ENCODE data around the gene LIPC.

LIPC gene

DNA sequence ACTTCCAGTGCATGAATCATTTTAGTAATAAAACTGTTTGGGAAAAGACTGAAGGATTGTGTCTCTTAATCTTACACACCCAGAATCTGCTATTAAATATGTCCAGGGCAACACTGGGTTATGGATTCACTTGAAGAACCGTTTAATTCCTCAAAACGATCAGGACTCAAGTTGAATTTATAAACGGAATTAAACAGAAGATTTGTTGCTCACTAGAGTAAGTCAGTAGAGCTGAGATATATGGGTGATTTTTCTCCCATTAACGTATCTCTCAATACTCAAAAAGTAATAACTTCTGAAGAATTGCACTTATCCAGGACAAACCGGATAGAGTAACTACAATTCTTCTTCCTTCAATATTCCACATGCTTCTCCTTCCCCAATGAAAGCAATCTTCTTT is 41.1 kb upstream of the LIPC start:
- no peak overlapping the region for H2BK12ac ChIP-seq (ENCODE audit: low read length)
- H4K91ac ChIP-seq (ENCODE audit: low read depth, low read length, poor library complexity), result no peak overlapping the region
- peaks cover 11 to 13% of the 10 kb centered on the region in 2 donors for H3K4me1 ChIP-seq (ENCODE audit: control insufficient read depth in 2 of 2, insufficient read depth in 1 of 2, low read depth in 1 of 2, low read length in 2 of 2)
- H3K18ac ChIP-seq (ENCODE audit: low read length), result no peak overlapping the region
- H3K27ac ChIP-seq (replicated peaks; ENCODE audit: low read length), result no peak overlapping the region
- H2AFZ ChIP-seq (ENCODE audit: low read length), result no peak overlapping the region
- no peaks in the 10 kb centered on the region for H3K9me3 ChIP-seq (replicated peaks in 1 of 2; ENCODE audit: control insufficient read depth in 2 of 2, insufficient read depth in 1 of 2, low read depth in 1 of 2, low read length in 2 of 2)
- no peaks in the 10 kb centered on the region for H3K36me3 ChIP-seq (replicated peaks in 1 of 2; ENCODE audit: control insufficient read depth in 2 of 2, insufficient read depth in 2 of 2, low read length in 2 of 2)
- H3K9ac ChIP-seq (ENCODE audit: low read depth, low read length, poor library complexity), result no peak overlapping the region
- no peaks in the 10 kb centered on the region for H3K27me3 ChIP-seq (ENCODE audit: control insufficient read depth in 3 of 3, insufficient read depth in 3 of 3, low read depth in 1 of 3, low read length in 3 of 3)
- H3K79me1 ChIP-seq (ENCODE audit: low read depth, low read length), result no peaks in the 10 kb centered on the region
- H3K14ac ChIP-seq (ENCODE audit: low read length), result no peak overlapping the region
- no peak overlapping the region for H2BK120ac ChIP-seq (ENCODE audit: low read depth, low read length)
- no peak for DNase-seq (ENCODE audit: low spot score)
- H3K4me3 ChIP-seq (ENCODE audit: low read length in 2 of 2), result no peak overlapping the region
- no peak overlapping the region for H4K8ac ChIP-seq (ENCODE audit: low read depth, low read length)
- H2BK5ac ChIP-seq (ENCODE audit: low read length), result no peak overlapping the region
- H3K4ac ChIP-seq (ENCODE audit: low read length), result no peak overlapping the region
- no peak overlapping the region for H2AK5ac ChIP-seq (ENCODE audit: low read depth, low read length)
- WGBS, 2 donors (ENCODE audit: extremely low coverage in 2 of 2, insufficient read length in 2 of 2, insufficient replicate concordance in 1 of 2), result no CpG with 5 or more reads among the region's 5 CpGs
- H3K23ac ChIP-seq (ENCODE audit: low read depth, low read length, poor library complexity), result no peak overlapping the region
- H2BK15ac ChIP-seq (ENCODE audit: low read length), result no peak overlapping the region
- H3K4me2 ChIP-seq (ENCODE audit: insufficient read depth, low read length, poor library complexity, severe bottlenecking), result no peak overlapping the region

DNA sequence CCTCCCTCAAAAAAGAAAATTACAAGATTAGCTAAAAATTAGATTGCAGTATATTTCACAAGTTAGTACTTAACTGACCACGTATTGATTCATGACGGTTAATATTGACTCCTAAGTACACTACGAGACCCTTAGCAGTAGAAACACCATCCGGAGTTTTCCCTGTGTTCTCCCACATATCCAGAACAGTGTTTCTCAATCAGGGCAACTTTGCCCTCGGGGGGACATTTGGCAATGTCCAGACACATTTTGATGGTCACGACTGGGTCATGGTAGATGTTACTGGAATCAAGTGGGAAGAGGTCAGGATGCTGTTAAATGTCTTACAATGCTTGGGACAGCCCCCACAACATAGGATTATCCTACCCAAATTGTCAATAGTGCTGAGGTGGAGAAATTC is 40.7 kb upstream of the LIPC start:
- H3K9ac ChIP-seq (ENCODE audit: low read depth, low read length, poor library complexity), result no peak overlapping the region
- H3K4ac ChIP-seq (ENCODE audit: low read length), result no peak overlapping the region
- no peak overlapping the region for H3K23ac ChIP-seq (ENCODE audit: low read depth, low read length, poor library complexity)
- no peaks in the 10 kb centered on the region for H3K27me3 ChIP-seq (ENCODE audit: control insufficient read depth in 3 of 3, insufficient read depth in 3 of 3, low read depth in 1 of 3, low read length in 3 of 3)
- peaks cover 11 to 13% of the 10 kb centered on the region in 2 donors for H3K4me1 ChIP-seq (ENCODE audit: control insufficient read depth in 2 of 2, insufficient read depth in 1 of 2, low read depth in 1 of 2, low read length in 2 of 2)
- no peak overlapping the region for H3K27ac ChIP-seq (replicated peaks; ENCODE audit: low read length)
- no peak overlapping the region for H3K14ac ChIP-seq (ENCODE audit: low read length)
- H2BK12ac ChIP-seq (ENCODE audit: low read length), result no peak overlapping the region
- no peaks in the 10 kb centered on the region for H3K9me3 ChIP-seq (replicated peaks in 1 of 2; ENCODE audit: control insufficient read depth in 2 of 2, insufficient read depth in 1 of 2, low read depth in 1 of 2, low read length in 2 of 2)
- no peak for DNase-seq (ENCODE audit: low spot score)
- no peak overlapping the region for H2AK5ac ChIP-seq (ENCODE audit: low read depth, low read length)
- H3K4me2 ChIP-seq (ENCODE audit: insufficient read depth, low read length, poor library complexity, severe bottlenecking), result no peak overlapping the region
- H2AFZ ChIP-seq (ENCODE audit: low read length), result no peak overlapping the region
- no peak overlapping the region for H4K8ac ChIP-seq (ENCODE audit: low read depth, low read length)
- no peak overlapping the region for H2BK15ac ChIP-seq (ENCODE audit: low read length)
- no peak overlapping the region for H2BK5ac ChIP-seq (ENCODE audit: low read length)
- no peak overlapping the region for H3K18ac ChIP-seq (ENCODE audit: low read length)
- H3K4me3 ChIP-seq (ENCODE audit: low read length in 2 of 2), result no peak overlapping the region
- no CpG with 5 or more reads among the region's 6 CpGs for WGBS, 2 donors (ENCODE audit: extremely low coverage in 2 of 2, insufficient read length in 2 of 2, insufficient replicate concordance in 1 of 2)
- H3K36me3 ChIP-seq (replicated peaks in 1 of 2; ENCODE audit: control insufficient read depth in 2 of 2, insufficient read depth in 2 of 2, low read length in 2 of 2), result no peaks in the 10 kb centered on the region
- H2BK120ac ChIP-seq (ENCODE audit: low read depth, low read length), result no peak overlapping the region
- no peaks in the 10 kb centered on the region for H3K79me1 ChIP-seq (ENCODE audit: low read depth, low read length)
- no peak overlapping the region for H4K91ac ChIP-seq (ENCODE audit: low read depth, low read length, poor library complexity)

DNA sequence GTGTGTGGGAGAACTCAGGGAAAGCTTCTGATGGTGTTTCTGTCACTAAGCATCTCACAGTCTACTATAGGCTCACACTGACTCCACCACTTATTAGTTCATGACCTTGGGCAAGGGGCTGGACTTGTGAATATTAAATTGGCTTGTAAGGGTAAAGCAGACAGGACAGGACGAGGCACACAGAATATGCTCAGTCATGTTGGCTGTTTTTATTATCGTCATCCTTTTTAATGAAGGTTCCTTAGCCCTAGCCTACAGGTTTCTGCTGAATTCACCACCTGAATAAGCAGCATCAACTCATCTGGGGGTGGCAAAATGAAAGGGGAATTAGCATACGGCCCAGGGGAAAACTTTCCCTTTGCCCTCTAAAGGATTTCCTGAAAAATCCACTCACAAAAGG is 39.6 kb upstream of the LIPC start:
- Histone ChIP-seq H3K79me1 (ENCODE audit: low read depth, low read length) (no peaks in the 10 kb centered on the region), H2BK120ac (ENCODE audit: low read depth, low read length) (no peak overlapping the region), H3K4me3 (ENCODE audit: low read length in 2 of 2) (no peak overlapping the region), H3K4me1 (ENCODE audit: control insufficient read depth in 2 of 2, insufficient read depth in 1 of 2, low read depth in 1 of 2, low read length in 2 of 2) (peaks cover 11 to 13% of the 10 kb centered on the region in 2 donors), H2BK15ac (ENCODE audit: low read length) (no peak overlapping the region), H4K91ac (ENCODE audit: low read depth, low read length, poor library complexity) (no peak overlapping the region), H3K4ac (ENCODE audit: low read length) (no peak overlapping the region), H3K4me2 (ENCODE audit: insufficient read depth, low read length, poor library complexity, severe bottlenecking) (no peak overlapping the region), H3K27ac (replicated peaks; ENCODE audit: low read length) (no peak overlapping the region), H3K36me3 (replicated peaks in 1 of 2; ENCODE audit: control insufficient read depth in 2 of 2, insufficient read depth in 2 of 2, low read length in 2 of 2) (no peaks in the 10 kb centered on the region), H2BK5ac (ENCODE audit: low read length) (no peak overlapping the region), H3K9ac (ENCODE audit: low read depth, low read length, poor library complexity) (no peak overlapping the region), H2AFZ (ENCODE audit: low read length) (peak overlapping the region; percentile 12), H3K14ac (ENCODE audit: low read length) (no peak overlapping the region), H2AK5ac (ENCODE audit: low read depth, low read length) (no peak overlapping the region), H3K27me3 (ENCODE audit: control insufficient read depth in 3 of 3, insufficient read depth in 3 of 3, low read depth in 1 of 3, low read length in 3 of 3) (no peaks in the 10 kb centered on the region), H4K8ac (ENCODE audit: low read depth, low read length) (no peak overlapping the region), H3K18ac (ENCODE audit: low read length) (no peak overlapping the region), H3K23ac (ENCODE audit: low read depth, low read length, poor library complexity) (no peak overlapping the region), H2BK12ac (ENCODE audit: low read length) (no peak overlapping the region), H3K9me3 (replicated peaks in 1 of 2; ENCODE audit: control insufficient read depth in 2 of 2, insufficient read depth in 1 of 2, low read depth in 1 of 2, low read length in 2 of 2) (no peaks in the 10 kb centered on the region)
- no CpG with 5 or more reads among the region's 3 CpGs for WGBS, 2 donors (ENCODE audit: extremely low coverage in 2 of 2, insufficient read length in 2 of 2, insufficient replicate concordance in 1 of 2)
- DNase-seq (ENCODE audit: low spot score), result no peak

DNA sequence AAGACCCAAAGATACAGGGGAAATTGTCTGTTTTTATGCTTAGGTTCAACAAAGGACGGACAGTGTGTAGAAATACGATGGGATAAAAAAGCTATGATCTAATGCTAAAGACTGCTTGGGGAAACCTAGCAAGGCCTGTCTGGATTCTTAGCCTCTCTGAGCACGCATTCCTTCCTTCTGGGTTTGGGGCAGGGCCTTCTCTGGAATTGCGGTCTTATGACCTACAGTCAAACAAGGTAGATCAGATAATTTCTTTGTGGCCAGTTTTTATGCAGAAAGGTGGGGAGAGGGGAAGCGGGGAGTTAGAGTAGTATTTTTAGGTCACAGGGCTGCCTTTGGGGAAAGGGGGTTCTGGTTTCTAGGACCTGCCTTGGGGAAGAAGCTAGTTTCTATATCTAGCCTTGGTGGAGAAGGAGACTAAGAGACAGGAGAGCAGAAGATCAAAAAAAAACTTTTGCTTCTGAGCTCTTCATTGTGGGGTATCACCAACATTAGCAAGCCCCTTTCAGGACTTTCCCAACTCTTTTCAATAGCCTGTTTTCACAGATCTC is 39.1 kb upstream of the LIPC start:
- no peak overlapping the region for H3K9ac ChIP-seq (ENCODE audit: low read depth, low read length, poor library complexity)
- no peak overlapping the region for H3K4me3 ChIP-seq (ENCODE audit: low read length in 2 of 2)
- H4K91ac ChIP-seq (ENCODE audit: low read depth, low read length, poor library complexity), result no peak overlapping the region
- no peaks in the 10 kb centered on the region for H3K27me3 ChIP-seq (ENCODE audit: control insufficient read depth in 3 of 3, insufficient read depth in 3 of 3, low read depth in 1 of 3, low read length in 3 of 3)
- no peak overlapping the region for H3K4me2 ChIP-seq (ENCODE audit: insufficient read depth, low read length, poor library complexity, severe bottlenecking)
- no peak overlapping the region for H3K4ac ChIP-seq (ENCODE audit: low read length)
- H2BK5ac ChIP-seq (ENCODE audit: low read length), result no peak overlapping the region
- no peaks in the 10 kb centered on the region for H3K79me1 ChIP-seq (ENCODE audit: low read depth, low read length)
- DNase-seq (ENCODE audit: low spot score), result no peak
- no peak overlapping the region for H2AK5ac ChIP-seq (ENCODE audit: low read depth, low read length)
- no peak overlapping the region for H3K23ac ChIP-seq (ENCODE audit: low read depth, low read length, poor library complexity)
- no peak overlapping the region for H2BK120ac ChIP-seq (ENCODE audit: low read depth, low read length)
- H3K14ac ChIP-seq (ENCODE audit: low read length), result no peak overlapping the region
- H3K27ac ChIP-seq (replicated peaks; ENCODE audit: low read length), result peak overlapping the region; percentile 48
- no peaks in the 10 kb centered on the region for H3K9me3 ChIP-seq (replicated peaks in 1 of 2; ENCODE audit: control insufficient read depth in 2 of 2, insufficient read depth in 1 of 2, low read depth in 1 of 2, low read length in 2 of 2)
- no peak overlapping the region for H2BK12ac ChIP-seq (ENCODE audit: low read length)
- H2AFZ ChIP-seq (ENCODE audit: low read length), result peak overlapping the region; percentile 53
- WGBS, 2 donors (ENCODE audit: extremely low coverage in 2 of 2, insufficient read length in 2 of 2, insufficient replicate concordance in 1 of 2), result 100% methylated on average over 1 of the region's 5 CpGs; no CpG with 5 or more reads in 1 of the 2 donors
- no peak overlapping the region for H2BK15ac ChIP-seq (ENCODE audit: low read length)
- no peaks in the 10 kb centered on the region for H3K36me3 ChIP-seq (replicated peaks in 1 of 2; ENCODE audit: control insufficient read depth in 2 of 2, insufficient read depth in 2 of 2, low read length in 2 of 2)
- peaks cover 11 to 13% of the 10 kb centered on the region in 2 donors for H3K4me1 ChIP-seq (ENCODE audit: control insufficient read depth in 2 of 2, insufficient read depth in 1 of 2, low read depth in 1 of 2, low read length in 2 of 2)
- no peak overlapping the region for H4K8ac ChIP-seq (ENCODE audit: low read depth, low read length)
- H3K18ac ChIP-seq (ENCODE audit: low read length), result no peak overlapping the region

Measured in neuronal stem cell (in vitro differentiated cells).